ENCODE data around the gene DYNC1I2.

Gene DYNC1I2

GRCh38 chr2:171792157-171792556 lies 104.9 kb downstream of the DYNC1I2 start:
- Histone ChIP-seq H3K36me3 (ENCODE audit: insufficient read depth) (no peaks in the 10 kb centered on the region; the same call in 1 of the 2 replicates), H3K9ac (no peak overlapping the region), H3K4me1 (ENCODE audit: low read depth, poor library complexity, severe bottlenecking) (no peaks in the 10 kb centered on the region), H3K27ac (no peak overlapping the region), H3K27me3 (ENCODE audit: insufficient read depth, low read depth) (no peaks in the 10 kb centered on the region), H3K79me2 (ENCODE audit: insufficient read depth, low read depth) (no peaks in the 10 kb centered on the region), H3K4me3 (IDR thresholded peaks at IDR 0.05; ENCODE audit: insufficient read depth, low read depth, low read length) (no peak overlapping the region), H4K20me1 (ENCODE audit: insufficient read depth) (no peaks in the 10 kb centered on the region), H2AFZ (ENCODE audit: low read depth) (no peak overlapping the region), H3K4me2 (no peak overlapping the region)
- TF ChIP-seq CTCF (conservative IDR thresholded peaks at IDR 0.05; ENCODE audit: low read depth, low read length) = no peak

DNA sequence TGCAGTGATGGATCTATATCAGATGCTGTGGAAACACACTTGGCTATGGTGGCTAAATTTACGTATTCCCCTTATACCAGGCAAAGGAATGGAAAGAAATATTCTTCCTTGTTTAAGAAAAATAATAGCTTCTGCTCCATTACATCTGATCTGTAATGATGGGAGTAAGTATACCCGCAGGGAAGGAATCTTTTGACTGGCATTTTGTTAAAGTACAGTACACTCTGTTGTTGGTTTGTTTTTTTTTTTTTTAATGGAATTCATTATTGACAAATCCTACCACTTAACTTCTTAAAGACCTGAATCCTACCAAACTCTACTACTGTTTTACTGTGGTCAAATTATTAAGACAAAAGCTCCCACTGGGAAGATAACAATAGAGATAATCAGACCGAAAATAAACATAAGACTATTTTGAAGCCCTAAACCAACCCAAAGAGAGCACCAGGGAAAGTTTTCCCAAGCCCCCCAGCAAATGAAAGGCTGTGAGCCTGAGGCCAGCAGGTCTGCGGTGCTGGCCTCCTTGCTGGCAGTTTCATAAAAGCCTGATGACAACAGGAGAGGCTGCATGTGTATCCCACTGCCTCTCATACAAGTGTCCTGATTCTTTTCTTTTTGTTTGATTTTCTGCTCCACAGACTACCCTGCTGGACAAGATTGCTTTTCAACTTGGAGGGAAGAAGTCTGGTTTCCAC lies 105.8 kb downstream of the DYNC1I2 start:
- no peak overlapping the region for H3K27ac ChIP-seq
- H3K4me1 ChIP-seq (ENCODE audit: low read depth, poor library complexity, severe bottlenecking) = no peaks in the 10 kb centered on the region

GRCh38 chr2:171793691-171794678 lies 106.7 kb downstream of the DYNC1I2 start:
- Histone ChIP-seq H4K20me1 (ENCODE audit: insufficient read depth) (no peaks in the 10 kb centered on the region), H3K4me1 (ENCODE audit: low read depth, poor library complexity, severe bottlenecking) (no peaks in the 10 kb centered on the region), H3K9ac (no peak overlapping the region), H3K4me2 (no peak overlapping the region), H3K27ac (no peak overlapping the region), H3K4me3 (IDR thresholded peaks at IDR 0.05; ENCODE audit: insufficient read depth, low read depth, low read length) (no peak overlapping the region), H3K36me3 (ENCODE audit: insufficient read depth) (no peaks in the 10 kb centered on the region; the same call in 1 of the 2 replicates), H3K27me3 (ENCODE audit: insufficient read depth, low read depth) (no peaks in the 10 kb centered on the region), H2AFZ (ENCODE audit: low read depth) (no peak overlapping the region), H3K79me2 (ENCODE audit: insufficient read depth, low read depth) (no peaks in the 10 kb centered on the region)
- no peak for TF ChIP-seq CTCF (conservative IDR thresholded peaks at IDR 0.05; ENCODE audit: low read depth, low read length)

More for the DNA sequence above, 105.8 kb downstream of the DYNC1I2 start:
- Histone ChIP-seq H4K20me1 (ENCODE audit: insufficient read depth) (no peaks in the 10 kb centered on the region), H3K4me3 (IDR thresholded peaks at IDR 0.05; ENCODE audit: insufficient read depth, low read depth, low read length) (no peak overlapping the region), H3K36me3 (ENCODE audit: insufficient read depth) (no peaks in the 10 kb centered on the region; the same call in 1 of the 2 replicates), H2AFZ (ENCODE audit: low read depth) (no peak overlapping the region), H3K9ac (no peak overlapping the region), H3K4me2 (no peak overlapping the region), H3K27me3 (ENCODE audit: insufficient read depth, low read depth) (no peaks in the 10 kb centered on the region), H3K79me2 (ENCODE audit: insufficient read depth, low read depth) (no peaks in the 10 kb centered on the region)
- TF ChIP-seq CTCF (conservative IDR thresholded peaks at IDR 0.05; ENCODE audit: low read depth, low read length) = no peak

GRCh38 chr2:171794918-171795317 lies 107.6 kb downstream of the DYNC1I2 start:
- no peaks in the 10 kb centered on the region for H3K79me2 ChIP-seq (ENCODE audit: insufficient read depth, low read depth)
- no peak overlapping the region for H3K4me2 ChIP-seq
- H3K27me3 ChIP-seq (ENCODE audit: insufficient read depth, low read depth) = no peaks in the 10 kb centered on the region
- no peaks in the 10 kb centered on the region for H3K4me1 ChIP-seq (ENCODE audit: low read depth, poor library complexity, severe bottlenecking)
- H3K9ac ChIP-seq = no peak overlapping the region
- no peak overlapping the region for H3K4me3 ChIP-seq (IDR thresholded peaks at IDR 0.05; ENCODE audit: insufficient read depth, low read depth, low read length)
- TF ChIP-seq CTCF (conservative IDR thresholded peaks at IDR 0.05; ENCODE audit: low read depth, low read length) = no peak
- no peaks in the 10 kb centered on the region for H4K20me1 ChIP-seq (ENCODE audit: insufficient read depth)
- no peaks in the 10 kb centered on the region; the same call in 1 of the 2 replicates for H3K36me3 ChIP-seq (ENCODE audit: insufficient read depth)
- H3K27ac ChIP-seq = no peak overlapping the region
- H2AFZ ChIP-seq (ENCODE audit: low read depth) = no peak overlapping the region
